Heart right ventricle (tissue), 16 donors: Measurements from ENCODE around the gene CRIP3. TPM values are rescaled to one million over a fixed set of nuclear protein-coding genes. Genes with fewer than 3 reads are reported as not detected.
"Not testable (repeated sequence)": the region's sequence is repeated elsewhere in the genome, so short reads cannot be mapped to it uniquely, and the experiment has no call there.

Source experiments
- ATAC-seq, 8 donors: fragments of 200-7000 bp; cut with Tn5 transposase; one replicate each; pipeline ENCODE4 v1.9.1; 2020; ENCODE audit warnings: mild to moderate bottlenecking in 8 of 8, moderate library complexity in 8 of 8, moderate number of reproducible peaks in 1 of 8
- DNase-seq, 2 donors: peaks; one replicate each; pipeline ENCODE4 v3.0.0-alpha.2; 2020
- H3K27ac ChIP-seq, 10 donors: fragments of 200-600 bp; sonication (generic) in 2 of 10; one replicate each; pipeline versions ENCODE4 v1.5.0 to v1.8.0; 2020 to 2022; ENCODE audit warnings: mild to moderate bottlenecking in 3 of 10
- H3K27me3 ChIP-seq, 7 donors: fragments of 200-600 bp; one replicate each; pipeline ENCODE4 v1.8.0; 2021 to 2022; ENCODE audit warnings: mild to moderate bottlenecking in 2 of 7
- H3K36me3 ChIP-seq, 9 donors: fragments of 200-600 bp; sonication (generic) in 1 of 9; one replicate each; pipeline versions ENCODE4 v1.5.0 to v1.8.0; 2020 to 2022; ENCODE audit warnings: mild to moderate bottlenecking in 2 of 9
- H3K4me1 ChIP-seq, 9 donors: fragments of 200-600 bp; sonication (generic) in 1 of 9; one replicate each; pipeline versions ENCODE4 v1.5.0 to v1.8.0; 2020 to 2022; ENCODE audit warnings: mild to moderate bottlenecking in 4 of 9
- H3K4me3 ChIP-seq, 10 donors: fragments of 200-600 bp; sonication (generic) in 2 of 10; one replicate each; pipeline versions ENCODE4 v1.5.0 to v1.8.0; 2020 to 2022; ENCODE audit warnings: mild to moderate bottlenecking in 7 of 10, moderate library complexity in 2 of 10
- H3K9me3 ChIP-seq, 11 donors: fragments of 200-600 bp in 10 of 11; sonication (generic) in 2 of 11; one replicate each; pipeline versions ENCODE4 v1.5.0 to v1.8.0; 2013 to 2022; ENCODE audit warnings: mild to moderate bottlenecking in 2 of 11, control low read depth in 1 of 11, moderate library complexity in 1 of 11
- WGBS, 2 donors: extraction: QIAGEN DNeasy Blood & Tissue Kit; methylation state at CpG; one replicate each; pipeline ENCODE4 v1.1.7; 2013; ENCODE audit warnings: inconsistent platforms in 1 of 2; 5-methylcytosine and 5-hydroxymethylcytosine counted together
- intact Hi-C, 10 donors: fragments of 100-400 bp; cut with DNase I; formaldehyde crosslinking; loops; one replicate each; pipeline versions ENCODE4 v1.11.1 to v1.14.2; 2022
- polyA plus RNA-seq, 2 donors: library from polyadenylated mRNA; stranded (reverse); fragments of 200-250 nt; gene quantifications; one replicate each; pipeline ENCODE4 v1.2.3, GENCODE V29; 2013
- total RNA-seq, 10 donors: library from RNA; stranded (reverse); fragmentation: NEBNext Ultra II Directional in 3 of 10; extraction: Animal tissue kit (Norgen Biotek cat#: 25700) in 3 of 10; gene quantifications; one replicate each; pipeline versions ENCODE4 v1.2.1 to v1.2.4, GENCODE V29; 2021 to 2023
- TF ChIP-seq, protein P1 (sequence below), 9 donors: fragments of 200-600 bp; sonication (generic) in 2 of 9; IDR thresholded peaks; one replicate each; pipeline versions ENCODE4 v1.5.0 to v1.8.0; 2021 to 2022; ENCODE audit warnings: antibody characterized with exemption in 9 of 9, mild to moderate bottlenecking in 5 of 9, moderate library complexity in 1 of 9
- donor health status: Arrhythmogenic right ventricular cardiomyopathy.
- donor health status: ischemic (EF 13 %, LVEDD 7.1; RV severe dilation, severe dysfunction).
- donor health status: healthy with polysubstance abuse.
- donor health status: DM: no; HTN: yes; CAD: no.
- donor health status: DM: no; HTN: no; CAD: no.
- donor health status: ischemic (EF 25% LVEDD 6.9; RV normal size, moderate dysfunction).
- donor health status: ischemic (EF 25% LVEDD 5.7; RV mildly dilated, moderate dysfunction).
- donor health status: healthy.
- donor health status: DM: yes; HTN: yes; CAD: no.
- donor health status: Ischemic cardiomyopathy.
- donor health status: ischemic (EF 35%, LVEDD 5.7; RV mildly dilated, moderate dysfunction).
- donor health status: nonischemic (EF 11% LVEDD 7.7; RV severe dilation, severe dysfunction).
- donor health status: DM: yes; HTN: yes; CAD: no.
- donor health status: PGD.
- donor health status: ischemic (EF 29% LVEDD 5.4; RV normal size, mild dysfunction).
- donor health status: nonischemic (EF 23%, LVEDD 6.1; RV moderate dilation, normal function).

The CRIP3 gene
- total and polyA plus RNA-seq, 12 donors = 2.7 to 84.5 (median 26.3) TPM

DNA sequence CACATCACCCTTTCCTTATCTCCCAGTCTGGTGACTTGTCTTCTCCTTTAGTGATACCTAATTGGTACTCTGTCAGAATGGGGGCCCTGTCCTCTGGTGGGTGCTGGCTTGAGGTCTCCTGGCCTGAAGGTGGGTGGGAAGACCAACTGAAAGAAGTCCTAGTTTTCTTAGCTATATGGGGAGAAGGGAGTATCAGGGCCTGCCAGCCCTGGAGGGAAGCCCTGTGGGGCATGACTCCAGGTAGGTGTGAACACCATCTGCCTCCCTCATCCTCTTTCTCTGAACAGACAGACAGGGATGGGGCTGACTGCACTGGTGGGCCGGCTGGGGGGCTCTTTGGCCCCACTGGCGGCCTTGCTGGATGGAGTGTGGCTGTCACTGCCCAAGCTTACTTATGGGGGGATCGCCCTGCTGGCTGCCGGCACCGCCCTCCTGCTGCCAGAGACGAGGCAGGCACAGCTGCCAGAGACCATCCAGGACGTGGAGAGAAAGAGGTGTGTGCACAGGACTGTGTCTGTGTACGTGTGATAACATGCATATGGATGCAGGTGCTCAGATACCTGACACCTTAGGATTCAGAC, 4.8 kb downstream of the CRIP3 start:
- Histone ChIP-seq H3K27ac (no peak overlapping the region), H3K4me1 (peaks cover 0 to 29% (median 10%) of the 10 kb centered on the region in 9 donors), H3K36me3 (no peaks in the 10 kb centered on the region), H3K9me3 (no peaks in the 10 kb centered on the region), H3K27me3 (peaks cover 0 to 6% (median 0%) of the 10 kb centered on the region in 7 donors), H3K4me3 (no peak overlapping the region)
- TF ChIP-seq, protein P1, sequence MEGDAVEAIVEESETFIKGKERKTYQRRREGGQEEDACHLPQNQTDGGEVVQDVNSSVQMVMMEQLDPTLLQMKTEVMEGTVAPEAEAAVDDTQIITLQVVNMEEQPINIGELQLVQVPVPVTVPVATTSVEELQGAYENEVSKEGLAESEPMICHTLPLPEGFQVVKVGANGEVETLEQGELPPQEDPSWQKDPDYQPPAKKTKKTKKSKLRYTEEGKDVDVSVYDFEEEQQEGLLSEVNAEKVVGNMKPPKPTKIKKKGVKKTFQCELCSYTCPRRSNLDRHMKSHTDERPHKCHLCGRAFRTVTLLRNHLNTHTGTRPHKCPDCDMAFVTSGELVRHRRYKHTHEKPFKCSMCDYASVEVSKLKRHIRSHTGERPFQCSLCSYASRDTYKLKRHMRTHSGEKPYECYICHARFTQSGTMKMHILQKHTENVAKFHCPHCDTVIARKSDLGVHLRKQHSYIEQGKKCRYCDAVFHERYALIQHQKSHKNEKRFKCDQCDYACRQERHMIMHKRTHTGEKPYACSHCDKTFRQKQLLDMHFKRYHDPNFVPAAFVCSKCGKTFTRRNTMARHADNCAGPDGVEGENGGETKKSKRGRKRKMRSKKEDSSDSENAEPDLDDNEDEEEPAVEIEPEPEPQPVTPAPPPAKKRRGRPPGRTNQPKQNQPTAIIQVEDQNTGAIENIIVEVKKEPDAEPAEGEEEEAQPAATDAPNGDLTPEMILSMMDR (IDR thresholded peaks at IDR 0.05) = no peak
- WGBS, 2 donors = 77 to 85% methylated on average over 8 of the region's 8 CpGs
- DNase-seq (no peak), ATAC-seq (no peak)
- intact Hi-C loops = no loop called here

DNA sequence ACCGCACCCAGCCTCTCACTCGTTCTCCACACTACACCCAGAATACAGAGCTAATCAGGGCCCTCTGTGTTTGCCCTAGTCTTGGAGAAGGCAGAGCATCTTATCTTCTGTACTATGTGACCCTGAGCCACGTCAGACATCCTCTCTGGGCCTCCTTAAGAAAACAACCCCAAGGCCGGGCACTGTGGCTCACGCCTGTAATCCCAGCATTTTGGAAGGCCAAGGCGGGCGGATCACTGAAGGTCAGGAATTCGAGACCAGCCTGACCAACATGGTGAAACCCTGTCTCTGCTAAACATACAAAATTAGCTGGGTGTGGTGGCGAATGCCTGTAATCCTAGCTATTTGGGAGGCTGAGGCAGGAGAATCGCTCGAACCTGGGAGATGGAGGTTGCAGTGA, 5.6 kb downstream of the CRIP3 start:
- ATAC-seq, H3K4me3 ChIP-seq, H3K36me3 ChIP-seq, H3K27ac ChIP-seq, DNase-seq, intact Hi-C loops, H3K9me3 ChIP-seq: not testable (repeated sequence)
- Histone ChIP-seq H3K4me1 (peaks cover 0 to 25% (median 5%) of the 10 kb centered on the region in 9 donors), H3K27me3 (peaks cover 0 to 13% (median 5%) of the 10 kb centered on the region in 7 donors)
- WGBS, 2 donors = 80 to 87% methylated on average over 11 of the region's 11 CpGs

DNA sequence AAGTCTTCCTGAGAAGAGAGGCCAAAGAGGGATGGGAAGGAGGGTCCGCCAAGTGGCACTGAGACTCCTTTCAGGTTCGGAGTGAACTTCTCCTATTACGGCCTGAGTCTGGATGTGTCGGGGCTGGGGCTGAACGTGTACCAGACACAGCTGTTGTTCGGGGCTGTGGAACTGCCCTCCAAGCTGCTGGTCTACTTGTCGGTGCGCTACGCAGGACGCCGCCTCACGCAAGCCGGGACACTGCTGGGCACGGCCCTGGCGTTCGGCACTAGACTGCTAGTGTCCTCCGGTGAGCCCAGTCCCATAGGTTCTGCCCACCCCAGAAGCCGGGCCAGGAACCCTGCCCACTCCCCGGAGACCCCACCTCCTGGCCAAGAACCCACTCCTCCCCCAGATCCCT, 6.5 kb downstream of the CRIP3 start:
- Histone ChIP-seq H3K36me3 (no peaks in the 10 kb centered on the region), H3K4me1 (peaks cover 0 to 28% (median 6%) of the 10 kb centered on the region in 9 donors), H3K4me3 (no peak overlapping the region), H3K27me3 (peaks cover 0 to 20% (median 7%) of the 10 kb centered on the region in 7 donors), H3K27ac (no peak overlapping the region), H3K9me3 (no peaks in the 10 kb centered on the region)
- 83 to 87% methylated on average over 19 of the region's 19 CpGs for WGBS, 2 donors
- no peak for DNase-seq
- intact Hi-C loops = no loop called here
- ATAC-seq = no peak
- TF ChIP-seq, protein P1 (IDR thresholded peaks at IDR 0.05) = no peak

DNA sequence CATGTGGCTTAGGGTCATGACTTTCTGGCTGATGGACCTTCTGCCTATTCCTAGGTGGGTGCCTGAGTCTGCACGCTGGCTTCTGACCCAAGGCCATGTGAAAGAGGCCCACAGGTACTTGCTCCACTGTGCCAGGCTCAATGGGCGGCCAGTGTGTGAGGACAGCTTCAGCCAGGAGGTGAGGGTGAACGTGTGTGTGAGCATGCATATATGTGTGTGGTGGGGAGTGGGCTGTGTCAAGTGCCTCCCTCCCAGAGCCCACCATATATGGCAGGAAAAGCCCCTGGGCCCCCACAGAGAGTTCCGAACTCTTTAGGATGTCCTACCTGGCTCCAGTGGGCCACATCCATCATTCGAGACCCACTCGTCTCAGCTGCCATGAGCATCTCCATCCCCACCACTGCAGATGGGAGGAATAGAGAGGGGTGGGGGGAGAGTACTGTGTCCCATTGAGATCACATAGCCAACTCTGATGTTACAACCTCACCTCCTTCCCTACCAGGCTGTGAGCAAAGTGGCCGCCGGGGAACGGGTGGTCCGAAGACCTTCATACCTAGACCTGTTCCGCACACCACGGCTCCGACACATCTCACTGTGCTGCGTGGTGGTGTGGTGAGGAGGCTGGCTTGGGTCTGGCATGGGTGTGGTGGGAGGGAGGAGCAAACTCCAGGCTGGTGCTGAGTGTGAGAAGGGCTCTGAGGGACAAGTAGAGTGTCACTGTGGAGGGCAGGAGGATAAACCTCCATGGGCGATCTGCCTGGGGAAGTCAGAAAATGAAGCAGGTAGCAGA, 7.3 kb downstream of the CRIP3 start:
- no peaks in the 10 kb centered on the region for H3K9me3 ChIP-seq
- ATAC-seq = no peak
- H3K27me3 ChIP-seq = peaks cover 0 to 20% (median 7%) of the 10 kb centered on the region in 7 donors
- H3K36me3 ChIP-seq = no peaks in the 10 kb centered on the region
- no peak overlapping the region for H3K27ac ChIP-seq
- no peak for DNase-seq
- WGBS, 2 donors = 91 to 92% methylated on average over 15 of the region's 15 CpGs
- TF ChIP-seq, protein P1 (IDR thresholded peaks at IDR 0.05) = no peak
- intact Hi-C loops = no loop called here
- peaks cover 0 to 22% (median 6%) of the 10 kb centered on the region in 9 donors for H3K4me1 ChIP-seq
- H3K4me3 ChIP-seq = no peak overlapping the region
